CD4-positive, alpha-beta T cell treated with Interleukin-12 subunit alpha and Interleukin-12 subunit beta, for 1 hour (primary cell): ENCODE results near the gene RDX.

Source experiments
- DNase-seq: peaks from one replicate; pipeline ENCODE4 v3.0.0-alpha.2; 2020

RDX gene

DNA sequence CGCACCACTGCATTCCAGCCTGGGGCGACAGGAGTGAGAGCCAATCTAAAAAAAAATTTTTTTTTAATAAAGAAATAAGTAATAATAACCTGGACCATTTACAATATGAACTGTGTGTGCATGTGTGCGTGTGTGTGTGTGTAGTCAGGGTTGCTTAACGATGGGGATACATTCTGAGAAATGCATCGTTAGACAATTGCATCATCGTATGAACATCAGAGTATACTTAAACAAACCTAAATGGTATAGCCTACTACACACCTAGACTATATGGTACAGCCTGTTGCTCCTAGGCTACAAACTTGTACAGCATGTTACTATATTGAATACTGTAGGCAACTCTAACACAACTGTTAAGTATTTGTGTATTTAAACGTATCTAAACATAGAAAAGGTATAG lies 26.4 kb downstream of the RDX start:
- DNase-seq: no peak

DNA sequence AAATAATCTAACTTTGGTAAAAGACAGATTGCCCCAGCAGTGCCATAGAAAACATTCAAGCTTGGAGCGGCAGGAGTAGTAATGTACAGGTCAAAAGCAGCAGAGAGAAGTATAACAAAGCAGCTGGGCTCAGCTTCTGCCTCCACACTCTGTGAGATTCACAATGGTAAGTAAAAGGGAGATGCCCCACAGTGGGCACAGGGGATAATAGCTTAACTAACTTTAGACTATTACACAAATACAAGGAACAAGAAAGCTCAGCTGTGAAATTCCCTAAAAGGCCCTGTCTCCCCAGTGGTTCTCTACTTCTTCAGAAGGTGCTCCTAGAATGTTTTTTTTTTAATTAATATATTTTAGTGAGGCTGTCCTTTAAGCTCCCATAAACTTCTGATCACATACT lies 28.0 kb downstream of the RDX start:
- no peak for DNase-seq

DNA sequence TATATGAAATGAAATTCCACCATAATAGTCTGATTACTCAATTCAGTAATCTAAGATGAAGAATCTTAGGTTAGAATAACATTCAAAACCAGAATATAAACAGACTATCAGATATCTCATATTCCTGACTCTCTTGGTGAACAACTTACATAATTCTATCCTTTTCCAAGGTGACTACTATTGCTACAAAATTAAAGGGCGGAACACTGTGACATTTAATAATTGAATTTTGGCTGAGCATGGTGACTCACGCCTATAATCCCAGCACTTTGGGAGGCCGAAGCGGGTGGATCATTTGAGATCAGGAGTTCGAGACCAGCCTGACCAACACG lies 34.4 kb downstream of the RDX start:
- no peak for DNase-seq

DNA sequence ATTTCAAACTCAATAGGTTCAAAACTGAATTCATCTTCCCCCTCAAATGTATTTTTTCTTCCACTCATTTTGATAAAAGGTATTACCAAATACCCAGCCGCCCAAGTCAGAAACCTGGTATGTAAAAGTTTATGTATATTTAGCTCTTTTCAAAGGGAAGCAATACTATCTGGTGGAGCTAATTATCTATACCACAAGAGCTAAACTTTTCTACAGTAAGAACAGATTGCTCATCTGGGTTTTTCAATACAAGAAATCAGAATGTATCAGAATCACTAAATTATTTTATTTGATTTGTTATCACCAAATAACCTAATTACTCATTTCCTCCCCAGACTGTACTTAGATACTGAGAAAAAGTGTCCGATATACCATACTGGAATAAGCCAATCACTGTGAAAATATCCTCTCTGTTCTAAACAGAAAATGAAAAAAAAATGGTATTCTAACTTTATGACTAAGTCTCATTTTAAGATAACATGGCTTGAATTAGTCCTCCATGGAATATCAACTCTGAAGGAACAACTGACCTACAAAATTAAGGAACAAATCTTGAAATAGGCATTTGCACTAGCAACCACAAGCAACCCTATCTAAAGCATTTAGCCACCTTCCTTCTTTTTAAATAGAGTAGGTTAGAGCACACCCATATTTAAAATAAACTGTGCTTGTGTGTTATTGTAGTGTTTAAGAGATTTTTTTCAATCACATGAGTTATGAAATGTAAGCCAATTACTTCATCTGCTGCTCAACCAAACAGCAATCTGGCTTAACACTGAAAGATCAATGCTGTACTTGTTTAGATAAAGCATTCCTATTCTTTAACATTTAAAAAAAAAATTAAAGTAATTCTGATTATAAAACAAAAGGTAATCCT lies 35.0 kb downstream of the RDX start:
- DNase-seq: no peak

DNA sequence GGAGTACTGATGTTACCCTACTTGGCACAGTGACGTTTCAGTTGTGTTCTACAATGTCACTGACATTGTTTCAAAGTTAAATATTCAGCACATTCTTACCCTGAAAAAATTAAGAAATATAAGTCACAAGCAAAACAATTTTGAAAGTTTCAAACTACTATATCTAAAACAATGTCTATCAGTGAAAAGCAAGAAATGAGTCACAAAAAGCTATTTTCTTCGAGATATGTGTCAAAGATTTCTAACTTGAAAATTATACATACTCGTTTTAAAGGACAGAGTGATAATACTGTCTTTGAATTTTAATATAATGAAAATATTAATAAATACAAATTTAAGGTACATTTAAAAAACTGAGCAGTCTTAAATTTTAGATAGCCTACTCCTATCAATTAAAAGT lies 42.9 kb downstream of the RDX start:
- no peak for DNase-seq

DNA sequence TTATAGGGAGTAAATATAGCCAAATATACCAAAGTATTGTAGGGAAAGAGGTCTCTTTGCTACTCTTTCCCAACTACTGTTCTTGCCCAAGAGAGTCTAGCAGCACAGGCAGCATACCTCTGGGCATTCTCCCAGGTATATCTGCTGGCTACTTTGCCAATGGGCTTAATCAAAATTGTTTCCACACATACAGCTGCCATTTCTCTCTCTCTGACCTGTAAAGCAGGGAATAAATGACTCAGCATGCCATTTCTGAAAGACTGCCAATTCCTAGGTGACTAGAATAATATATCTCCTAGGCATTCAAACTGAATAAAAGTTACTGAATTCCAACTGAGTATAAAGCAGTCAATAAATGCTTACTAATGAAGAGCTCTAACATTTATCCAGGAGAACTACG lies 44.6 kb downstream of the RDX start:
- DNase-seq: no peak

DNA sequence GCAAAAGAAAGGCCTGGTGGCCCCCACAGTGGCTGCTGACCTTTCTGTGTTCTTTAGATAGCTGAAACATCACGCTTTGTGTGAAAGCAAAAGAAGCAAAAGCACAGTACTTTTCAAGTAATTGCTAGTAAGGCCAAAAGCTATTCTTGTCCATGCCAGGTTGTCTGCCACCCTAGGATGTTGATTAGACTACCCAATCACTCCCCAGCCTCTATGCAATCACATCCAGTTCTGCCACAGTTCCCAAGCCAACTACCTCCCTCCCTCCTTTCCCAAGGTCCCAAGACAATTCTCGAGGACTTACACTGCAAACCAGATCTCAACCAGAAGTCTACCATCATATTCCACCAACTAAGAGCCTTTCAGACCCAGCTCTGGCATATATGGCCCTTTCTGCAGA lies 46.2 kb downstream of the RDX start:
- DNase-seq: no peak

DNA sequence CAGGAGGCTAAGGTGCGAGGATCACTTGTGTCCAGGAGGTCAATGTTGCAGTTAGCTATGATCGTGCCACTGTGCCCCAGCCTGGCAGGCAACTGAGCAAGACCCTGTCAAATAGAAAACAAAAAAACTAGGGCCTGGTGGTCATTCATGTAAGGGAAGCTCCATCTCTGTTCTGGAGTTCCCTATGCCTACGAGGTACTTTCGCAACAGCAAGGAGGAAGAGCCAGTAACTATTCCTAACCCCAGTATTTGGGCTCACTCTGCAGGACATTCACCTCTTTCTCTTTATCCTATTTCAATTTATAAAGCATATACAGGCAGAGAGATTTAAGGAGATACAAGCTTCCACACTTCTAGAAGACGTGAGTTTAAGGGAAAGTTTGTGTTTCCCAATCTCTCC lies 46.6 kb downstream of the RDX start:
- no peak for DNase-seq

DNA sequence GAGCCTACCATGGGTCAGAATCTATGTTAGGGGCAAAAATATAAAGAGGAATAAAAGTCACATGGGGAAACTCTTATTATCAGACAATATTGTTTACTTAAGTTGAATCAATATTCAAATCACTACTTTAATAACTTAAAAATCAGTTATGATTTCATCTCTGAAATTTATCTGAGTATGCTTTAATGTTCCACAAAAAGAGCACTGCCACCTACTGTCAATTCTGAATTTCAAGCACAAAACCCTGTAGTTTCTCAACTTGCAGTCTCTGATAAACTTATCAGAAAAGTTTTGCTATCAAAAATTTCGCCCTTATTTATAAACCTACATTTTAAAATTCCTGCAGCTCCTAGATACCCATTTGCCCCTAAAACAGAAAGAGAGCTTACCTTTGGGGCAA lies 47.3 kb downstream of the RDX start:
- peak; percentile 7 for DNase-seq

DNA sequence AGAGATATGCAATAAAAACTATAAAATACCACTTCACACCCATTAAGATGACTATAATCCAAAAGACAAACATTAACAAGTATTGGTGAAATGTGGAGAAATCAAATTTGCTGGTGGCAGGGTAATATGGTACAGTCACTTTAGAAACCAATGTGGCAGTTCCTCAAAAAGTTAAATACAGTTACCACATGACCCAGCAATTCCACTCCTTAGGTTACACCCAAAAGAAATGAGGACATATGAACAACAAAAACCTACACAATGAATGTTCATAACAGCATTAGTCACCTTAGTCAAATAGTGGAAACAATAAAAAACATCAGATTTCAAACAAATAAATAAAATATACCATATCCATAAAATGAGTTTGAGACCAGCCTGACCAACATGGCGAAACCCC lies 52.6 kb downstream of the RDX start:
- no peak for DNase-seq

DNA sequence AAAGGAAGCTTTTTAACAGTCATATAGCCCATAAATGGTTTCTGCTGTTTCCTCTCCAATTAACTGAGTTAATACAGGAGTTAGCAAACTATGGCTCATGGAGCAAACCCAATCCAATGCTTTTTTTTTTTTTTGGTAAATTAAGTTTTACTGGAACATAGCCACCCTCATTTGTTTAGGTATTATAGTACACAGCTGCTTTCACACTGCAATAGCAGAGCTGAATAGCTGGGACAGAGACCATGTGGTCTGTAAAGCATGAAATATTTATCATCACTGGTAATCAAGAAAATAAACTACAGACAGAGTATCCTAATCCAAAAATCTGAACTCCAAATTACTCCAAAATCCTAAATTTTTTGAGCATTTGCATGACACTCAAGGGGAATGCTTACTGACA lies 53.7 kb downstream of the RDX start:
- no peak for DNase-seq

DNA sequence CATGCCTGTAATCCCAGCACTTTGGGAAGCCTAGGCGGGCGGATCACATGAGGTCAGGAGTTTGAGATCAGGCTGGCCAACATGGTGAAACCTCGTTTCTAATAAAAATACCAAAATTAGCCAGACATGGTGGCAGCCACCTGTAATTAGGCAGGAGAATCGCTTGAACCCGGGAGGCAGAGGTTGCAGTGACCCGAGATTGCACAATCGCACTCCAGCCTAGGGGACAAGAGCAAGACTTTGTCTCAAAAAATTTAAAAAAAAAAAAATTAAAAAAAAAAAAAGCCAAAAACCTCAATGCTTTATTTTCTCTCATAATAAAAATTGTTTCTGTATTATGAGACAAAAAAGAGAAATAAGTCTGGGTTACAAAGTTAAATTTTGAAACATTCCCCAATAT lies 54.2 kb downstream of the RDX start:
- no peak for DNase-seq

DNA sequence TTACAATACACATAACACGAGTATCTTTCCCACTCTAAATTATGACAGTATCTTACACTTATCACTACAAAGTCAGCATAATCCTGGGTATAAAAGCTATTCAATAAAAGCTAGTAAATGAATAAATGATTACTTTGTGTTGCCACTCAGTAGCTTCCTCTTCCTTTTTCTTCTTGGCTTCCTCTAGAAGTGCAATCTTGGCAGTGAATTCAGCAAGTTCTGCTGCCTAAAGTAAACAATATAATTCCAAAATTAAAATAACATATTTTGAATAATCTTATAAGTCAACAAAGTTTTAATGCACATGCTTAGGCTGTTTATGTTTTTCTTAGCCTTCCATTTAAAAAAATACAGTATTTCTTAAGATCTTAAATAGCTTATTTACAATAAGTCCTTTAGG lies 60.4 kb downstream of the RDX start:
- DNase-seq: no peak

DNA sequence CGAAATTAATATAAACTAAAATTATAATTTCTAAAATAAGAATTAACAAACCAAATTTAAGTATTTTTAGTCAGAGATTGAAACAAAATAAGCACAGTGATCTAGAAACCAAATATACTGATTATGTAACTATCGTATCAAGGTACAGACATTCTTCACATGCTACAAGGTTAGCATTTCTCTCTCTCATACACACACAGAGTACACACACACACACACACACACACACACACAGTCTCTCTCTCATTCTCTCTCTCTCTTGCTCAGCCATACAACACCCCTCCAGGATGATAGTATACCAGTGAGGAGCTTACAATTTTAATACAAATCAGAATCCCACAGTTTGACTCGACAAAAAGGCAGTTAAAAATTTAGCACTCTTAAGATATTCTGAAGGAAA lies 66.0 kb downstream of the RDX start:
- no peak for DNase-seq

DNA sequence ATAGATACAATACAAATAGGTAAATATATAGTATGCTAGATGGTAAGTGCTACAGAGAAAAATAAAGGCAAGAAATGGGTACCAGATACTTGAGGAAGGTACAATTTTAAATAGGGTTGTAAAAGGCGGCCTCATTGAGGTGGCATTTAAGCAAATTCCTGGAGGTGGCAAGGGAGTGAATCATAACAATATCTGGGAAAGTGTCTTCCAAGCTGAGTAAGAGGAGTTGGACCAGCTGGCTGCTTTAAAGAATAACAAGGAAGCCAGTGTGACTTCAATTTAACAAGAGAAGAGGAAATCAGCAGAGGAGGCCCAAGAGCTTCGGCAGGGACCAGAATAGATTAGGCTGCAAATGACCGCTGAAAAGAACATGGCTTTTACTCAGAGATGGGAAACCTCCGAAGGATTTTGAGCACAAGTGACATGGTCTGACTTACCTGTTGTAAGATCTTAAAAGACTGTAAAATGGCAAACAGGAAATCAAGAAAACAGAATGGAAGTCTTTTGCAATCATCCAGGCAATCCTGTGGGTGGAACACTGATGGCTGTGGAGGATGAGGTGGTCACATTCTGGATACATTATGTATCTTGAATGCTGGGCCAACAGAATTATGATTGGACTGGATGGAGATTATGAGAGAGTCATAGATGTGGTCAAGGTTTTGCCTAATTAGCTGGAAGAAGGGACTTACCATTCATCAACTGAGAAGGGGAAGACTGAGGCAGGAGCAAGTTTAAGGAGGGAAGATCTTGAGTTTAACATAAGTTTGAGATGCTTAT lies 77.2 kb downstream of the RDX start:
- no peak for DNase-seq

DNA sequence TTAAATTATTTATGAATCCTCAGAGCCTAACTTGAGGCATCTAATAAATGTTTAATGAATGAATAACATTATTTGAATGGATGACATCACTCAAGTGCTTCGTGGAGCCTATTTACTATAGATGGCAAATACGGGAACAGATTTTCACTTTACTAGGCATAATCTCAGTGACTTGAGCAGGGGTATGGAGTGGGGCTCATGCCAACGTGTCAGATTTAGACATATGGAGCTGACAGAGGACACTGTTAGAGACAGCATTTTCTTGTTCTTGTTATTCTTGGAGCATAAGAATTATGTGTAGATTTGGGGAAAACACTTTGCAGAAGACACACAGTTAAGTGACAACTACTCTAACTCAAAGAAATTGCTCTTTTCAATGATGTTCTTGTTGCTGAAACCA lies 78.5 kb downstream of the RDX start:
- DNase-seq: no peak

DNA sequence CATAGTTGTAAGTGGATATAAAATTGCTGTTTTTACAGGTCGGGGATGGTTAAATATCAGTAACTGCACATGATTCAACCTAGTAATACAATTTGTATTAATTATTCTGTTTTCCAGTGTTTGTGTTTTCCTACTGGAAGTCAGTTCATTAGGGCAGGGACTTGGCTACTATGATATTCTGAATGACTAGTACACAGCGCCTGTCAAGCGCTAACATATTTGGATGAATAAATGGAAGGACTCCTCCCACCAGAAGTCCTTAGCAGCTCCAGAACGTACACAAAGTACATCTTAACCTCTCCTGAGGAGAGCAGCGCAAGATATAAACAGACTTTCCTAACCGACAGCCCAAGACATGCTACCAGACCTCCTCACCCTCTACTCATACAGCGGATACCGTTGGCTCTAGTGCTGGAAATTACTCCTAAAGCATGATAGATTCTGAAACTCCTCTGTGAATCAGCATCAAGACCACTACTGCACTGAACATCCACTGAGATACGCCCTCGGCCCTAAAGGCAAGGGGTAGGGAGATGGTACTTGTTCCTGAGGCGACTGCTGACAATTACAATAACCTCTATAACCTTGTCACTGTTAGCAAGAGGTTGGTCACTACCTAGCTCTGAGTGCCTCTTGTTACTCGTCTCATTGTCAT lies 79.1 kb downstream of the RDX start:
- no peak for DNase-seq

DNA sequence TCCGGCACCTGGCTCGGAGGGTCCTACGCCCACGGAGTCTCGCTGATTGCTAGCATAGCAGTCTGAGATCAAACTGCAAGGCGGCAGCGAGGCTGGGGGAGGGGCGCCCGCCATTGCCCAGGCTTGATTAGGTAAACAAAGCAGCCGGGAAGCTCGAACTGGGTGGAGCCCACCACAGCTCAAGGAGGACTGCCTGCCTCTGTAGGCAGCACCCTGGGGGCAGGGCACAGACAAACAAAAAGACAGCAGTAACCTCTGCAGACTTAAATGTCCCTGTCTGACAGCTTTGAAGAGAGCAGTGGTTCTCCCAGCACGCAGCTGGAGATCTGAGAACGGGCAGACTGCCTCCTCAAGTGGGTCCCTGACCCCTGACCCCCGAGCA lies 87.1 kb downstream of the RDX start:
- DNase-seq: peak; percentile 6

DNA sequence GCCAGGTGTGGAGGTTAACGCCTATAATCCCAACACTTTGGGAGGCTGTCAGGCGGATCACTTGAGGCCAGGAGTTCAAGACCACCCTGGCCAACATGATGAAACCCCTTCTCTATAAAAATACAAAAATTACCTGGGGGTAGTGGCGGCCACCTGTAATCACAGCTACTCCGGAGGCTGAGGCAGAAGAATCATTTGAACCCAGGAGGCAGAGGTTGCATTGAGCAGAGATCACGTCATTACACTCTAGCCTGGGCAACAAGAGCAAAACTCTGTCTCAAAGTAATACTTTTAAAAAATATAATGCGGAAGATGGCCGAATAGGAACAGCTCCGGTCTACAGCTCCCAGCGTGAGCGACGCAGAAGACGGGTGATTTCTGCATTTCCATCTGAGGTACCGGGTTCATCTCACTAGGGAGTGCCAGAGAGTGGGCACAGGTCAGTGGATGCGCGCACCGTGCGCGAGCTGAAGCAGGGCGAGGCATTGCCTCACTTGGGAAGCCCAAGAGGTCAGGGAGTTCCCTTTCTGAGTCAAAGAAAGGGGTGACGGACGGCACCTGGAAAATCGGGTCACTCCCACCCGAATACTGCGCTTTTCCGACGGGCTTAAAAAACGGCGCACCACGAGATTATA lies 87.6 kb downstream of the RDX start:
- peak; percentile 10 for DNase-seq

DNA sequence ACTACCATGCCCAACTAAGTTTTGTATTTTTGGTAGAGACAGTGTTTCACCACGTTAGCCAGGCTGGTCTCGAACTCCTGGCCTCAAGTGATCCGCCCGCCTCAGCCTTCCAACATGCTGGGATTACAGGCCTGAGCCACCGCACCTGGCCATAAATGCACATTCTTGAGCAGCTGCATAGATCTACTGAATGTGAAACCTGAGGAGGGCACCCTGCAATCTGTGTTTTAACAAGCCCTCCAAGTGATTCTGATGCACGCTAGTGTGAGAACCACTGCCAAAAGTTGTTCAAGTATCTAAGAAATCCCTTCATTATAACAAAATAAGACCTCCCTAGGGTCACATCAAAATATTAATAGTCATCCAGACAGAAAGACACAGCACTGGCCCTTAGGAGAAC lies 89.3 kb downstream of the RDX start:
- DNase-seq: no peak

DNA sequence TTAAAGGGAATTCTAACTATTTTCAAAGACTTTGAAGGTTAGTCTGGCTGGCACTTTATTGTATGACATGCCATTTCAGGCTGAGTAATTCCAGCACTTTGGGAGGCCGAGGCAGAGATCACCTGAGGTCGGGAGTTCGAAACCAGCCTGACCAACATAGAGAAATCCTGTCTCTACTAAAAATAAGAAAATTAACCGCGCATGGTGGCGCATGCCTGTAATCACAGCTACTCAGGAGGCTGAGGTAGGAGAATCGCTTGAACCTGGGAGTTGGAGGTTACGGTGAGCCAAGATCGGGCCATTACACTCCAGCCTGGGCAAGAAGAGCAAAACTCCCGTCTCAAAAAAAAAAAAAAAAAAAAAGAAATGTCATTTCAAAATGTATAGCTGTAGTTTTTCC lies 95.6 kb downstream of the RDX start:
- DNase-seq: no peak

DNA sequence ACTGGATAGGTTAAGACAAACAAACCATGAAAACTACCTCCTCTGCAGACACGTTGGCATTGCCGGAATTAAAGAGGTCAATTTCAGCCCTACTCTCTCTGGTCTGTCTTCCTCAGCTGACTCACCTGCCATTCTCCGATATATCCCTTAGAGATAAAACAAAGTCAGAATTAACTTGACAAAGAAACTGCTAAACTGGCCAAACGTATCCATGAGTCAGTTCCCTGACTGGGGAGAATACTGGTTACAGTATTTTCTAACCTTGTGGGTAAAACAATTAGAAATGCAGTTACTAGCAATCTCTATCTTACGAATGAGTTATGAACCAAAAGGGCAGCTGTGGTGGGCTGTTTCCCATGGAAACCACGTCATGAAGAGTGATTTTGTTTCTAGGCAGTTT lies 96.2 kb downstream of the RDX start:
- DNase-seq: no peak

DNA sequence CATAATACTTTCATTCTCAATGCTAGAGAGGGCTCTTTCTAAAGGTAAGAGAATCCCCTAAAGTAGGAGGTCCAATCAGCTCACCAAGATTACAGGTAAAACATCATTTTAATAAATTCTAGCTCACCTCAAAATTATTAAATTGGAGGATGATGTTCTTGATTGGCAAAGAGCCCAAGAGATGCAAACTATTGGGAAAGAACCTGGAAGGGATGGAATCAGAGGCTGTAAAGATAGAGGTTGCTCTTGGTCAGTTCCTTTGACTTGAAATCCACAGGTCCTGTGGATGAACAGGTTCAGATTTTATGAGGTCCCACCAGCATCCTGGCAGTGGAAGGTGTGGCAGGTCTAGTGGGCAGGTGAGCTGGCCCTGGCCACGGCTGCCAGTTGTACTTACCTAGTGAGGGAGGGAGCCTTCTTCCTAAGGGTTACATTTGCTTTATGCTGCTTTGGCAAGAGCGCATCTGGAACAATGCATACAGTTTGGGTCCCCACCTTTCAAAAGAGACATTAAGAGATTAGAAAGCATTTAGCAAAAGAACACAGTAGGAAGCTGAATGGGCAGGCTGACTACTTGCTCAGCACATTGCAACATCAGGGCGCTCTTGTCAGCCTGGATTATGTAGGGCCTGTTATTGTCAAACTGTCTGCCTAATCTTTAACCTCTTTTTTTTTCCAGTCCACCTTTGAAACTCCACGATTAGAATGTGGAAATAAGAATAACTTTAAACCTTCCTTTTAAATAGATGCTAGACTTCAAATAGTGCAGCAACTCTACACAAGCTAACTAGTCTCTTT lies 97.0 kb downstream of the RDX start:
- DNase-seq: no peak
